Stimulated activated CD8-positive, alpha-beta memory T cell treated with anti-CD3 and anti-CD28 coated beads, Interleukin-4, amount 100 ng/mL, for 1 hour (primary cell): ENCODE measurements around the gene EEF2KMT.
"Not testable (repeated sequence)": the region's sequence is repeated elsewhere in the genome, so short reads cannot be mapped to it uniquely, and the experiment has no call there.

Experiments used
- DNase-seq, 2 donors: peaks; one replicate each; pipeline ENCODE4 v3.0.0-alpha.2; 2020; ENCODE audit warnings: low read depth in 2 of 2, low spot score in 1 of 2

The EEF2KMT gene

GRCh38 chr16:5071341-5071680 is 26.3 kb downstream of the EEF2KMT start:
- no peak for DNase-seq

- DNase-seq: no peak
These were observed 27.0 kb downstream of the EEF2KMT start for GRCh38 chr16:5070431-5071186.

GRCh38 chr16:5069854-5070253 is 27.7 kb downstream of the EEF2KMT start:
- DNase-seq: no peak

- no peak for DNase-seq
These were observed 28.5 kb downstream of the EEF2KMT start for GRCh38 chr16:5069048-5069447.

- DNase-seq: no peak
These were observed 31.1 kb downstream of the EEF2KMT start for GRCh38 chr16:5066511-5066910.

- no peak for DNase-seq
These were observed 31.8 kb downstream of the EEF2KMT start, which contains the start of gene C16orf89 for GRCh38 chr16:5065813-5066212. Gene C16orf89 (minus strand): TSS chr16:5065956. CDS start chr16:5065908, 48 bp downstream.

- DNase-seq: no peak
These were observed 32.3 kb downstream of the EEF2KMT start for GRCh38 chr16:5065326-5065725.

GRCh38 chr16:5064915-5065314 is 32.7 kb downstream of the EEF2KMT start:
- DNase-seq: no peak

GRCh38 chr16:5062790-5063765 is 34.5 kb downstream of the EEF2KMT start:
- no peak for DNase-seq

GRCh38 chr16:5062051-5062450 is 35.5 kb downstream of the EEF2KMT start:
- no peak for DNase-seq

- no peak for DNase-seq
These were observed 37.4 kb downstream of the EEF2KMT start for GRCh38 chr16:5060073-5060641.

- DNase-seq: no peak
These were observed 38.1 kb downstream of the EEF2KMT start for GRCh38 chr16:5059386-5060072.

- DNase-seq: no peak
These were observed 39.1 kb downstream of the EEF2KMT start for GRCh38 chr16:5058476-5058875.

GRCh38 chr16:5056352-5056751 is 41.2 kb downstream of the EEF2KMT start:
- DNase-seq: no peak

- no peak for DNase-seq
These were observed 42.4 kb downstream of the EEF2KMT start for GRCh38 chr16:5054876-5055865.

GRCh38 chr16:5046914-5047313 is 50.7 kb downstream of the EEF2KMT start:
- DNase-seq: no peak

GRCh38 chr16:5045499-5046115 is 52.0 kb downstream of the EEF2KMT start:
- DNase-seq: no peak

- not testable (repeated sequence) for DNase-seq
These were observed 53.0 kb downstream of the EEF2KMT start for GRCh38 chr16:5044581-5044980.

- no peak for DNase-seq
These were observed 53.5 kb downstream of the EEF2KMT start for GRCh38 chr16:5044011-5044540.
